Measurements from ENCODE around the gene PPP2R2B. TPM values are rescaled to one million over a fixed set of nuclear protein-coding genes. Genes with fewer than 3 reads are reported as not detected.

The PPP2R2B gene
- total RNA-seq, 1 donor from 2014 or later = 0.80 TPM

DNA sequence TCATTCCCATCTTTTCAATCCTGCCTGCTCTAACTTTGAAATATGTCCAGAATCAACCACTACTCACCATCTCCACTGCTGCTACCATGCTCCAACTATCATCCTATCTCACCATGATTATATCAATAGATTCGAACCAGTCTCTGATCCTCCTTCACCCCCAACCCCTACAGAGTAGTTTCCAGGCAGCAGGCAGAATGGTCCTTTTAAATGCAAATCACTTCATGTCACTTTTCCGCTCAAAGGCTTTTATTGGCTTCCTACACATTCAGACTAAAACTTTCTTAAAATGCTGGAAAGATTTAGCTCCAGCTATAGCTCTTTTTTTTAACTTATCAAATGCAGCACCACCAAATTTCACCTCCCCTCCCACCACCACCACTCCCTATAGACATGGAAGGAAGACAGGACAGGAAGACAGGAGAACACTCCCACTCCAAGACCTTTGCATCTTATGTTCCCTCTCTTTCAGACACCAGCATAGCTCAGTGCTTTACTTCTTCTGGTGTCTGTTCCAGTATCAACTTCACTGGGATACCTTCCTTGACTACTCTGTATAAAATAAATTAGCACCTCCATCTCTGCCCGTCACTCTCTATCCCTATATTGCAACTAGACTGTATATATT, 9.9 kb upstream of the PPP2R2B start:
- intact Hi-C loops (cut with micrococcal nuclease) = no loop called here

DNA sequence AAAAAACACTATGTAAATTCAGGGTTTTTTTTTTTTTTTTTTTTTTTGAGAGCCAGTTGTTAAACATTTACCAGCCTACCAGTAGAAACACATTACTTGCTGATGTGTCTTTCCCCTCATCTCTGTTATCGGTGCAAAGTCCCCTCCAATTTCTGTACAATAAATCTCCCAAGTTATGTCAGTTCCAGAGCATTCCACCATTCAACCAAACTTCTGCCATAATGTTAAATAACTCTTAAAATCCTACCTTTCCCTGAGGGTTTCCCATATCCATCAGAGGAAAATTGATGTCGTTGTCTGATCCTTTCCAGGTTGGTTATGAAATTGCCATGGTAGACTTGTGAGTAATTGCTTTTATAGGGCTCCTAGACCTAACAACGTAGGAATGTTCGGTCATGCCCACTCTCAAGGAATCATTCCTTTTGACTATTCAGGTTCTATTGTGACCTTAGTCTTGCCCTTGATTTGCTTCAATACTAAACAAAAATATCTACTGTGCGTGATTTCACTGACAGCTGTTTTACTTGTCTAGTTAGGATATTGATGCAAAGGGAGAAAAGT, 5.6 kb upstream of the PPP2R2B start:
- intact Hi-C loops (cut with micrococcal nuclease) = no loop called here

DNA sequence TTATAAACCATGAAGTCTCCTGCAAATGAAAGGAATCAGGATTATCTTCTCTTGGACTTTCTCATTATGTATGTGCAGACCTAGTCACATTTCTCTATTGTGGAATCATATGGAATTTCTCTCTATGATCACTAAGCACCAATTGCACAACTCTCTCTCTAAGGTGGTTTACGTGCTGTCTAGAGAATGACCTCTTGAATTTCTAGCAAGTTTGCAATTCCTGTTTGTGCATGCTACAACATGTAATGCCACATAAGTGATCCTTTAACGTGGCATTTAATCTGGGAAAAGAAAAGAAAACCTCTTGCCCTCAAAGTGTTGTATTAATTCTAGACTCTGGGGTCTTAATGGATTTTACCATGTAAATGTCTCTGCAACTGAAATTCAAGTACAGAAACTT, 5.0 kb upstream of the PPP2R2B start:
- intact Hi-C loops (cut with micrococcal nuclease) = no loop called here

DNA sequence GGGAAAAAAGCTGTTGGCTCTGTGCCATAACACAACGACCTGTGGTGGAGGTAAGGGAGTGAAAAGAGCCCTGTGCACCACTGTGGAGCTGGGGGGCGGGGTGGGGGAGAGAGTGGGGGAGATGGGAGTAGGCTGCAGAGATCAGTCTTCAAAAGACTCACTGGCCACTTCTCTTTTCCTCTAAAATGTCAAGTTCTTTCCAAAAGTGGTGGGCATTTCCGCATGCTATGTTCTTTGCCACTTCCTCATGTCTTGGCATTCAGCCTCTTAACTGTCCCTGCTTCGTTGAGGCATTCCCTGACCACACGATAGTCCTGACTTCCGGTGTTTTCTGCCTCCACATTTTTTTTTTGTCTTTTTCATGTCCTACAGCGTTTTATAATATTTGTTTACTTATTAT, 2.4 kb upstream of the PPP2R2B start:
- intact Hi-C loops (cut with micrococcal nuclease) = no loop called here

DNA sequence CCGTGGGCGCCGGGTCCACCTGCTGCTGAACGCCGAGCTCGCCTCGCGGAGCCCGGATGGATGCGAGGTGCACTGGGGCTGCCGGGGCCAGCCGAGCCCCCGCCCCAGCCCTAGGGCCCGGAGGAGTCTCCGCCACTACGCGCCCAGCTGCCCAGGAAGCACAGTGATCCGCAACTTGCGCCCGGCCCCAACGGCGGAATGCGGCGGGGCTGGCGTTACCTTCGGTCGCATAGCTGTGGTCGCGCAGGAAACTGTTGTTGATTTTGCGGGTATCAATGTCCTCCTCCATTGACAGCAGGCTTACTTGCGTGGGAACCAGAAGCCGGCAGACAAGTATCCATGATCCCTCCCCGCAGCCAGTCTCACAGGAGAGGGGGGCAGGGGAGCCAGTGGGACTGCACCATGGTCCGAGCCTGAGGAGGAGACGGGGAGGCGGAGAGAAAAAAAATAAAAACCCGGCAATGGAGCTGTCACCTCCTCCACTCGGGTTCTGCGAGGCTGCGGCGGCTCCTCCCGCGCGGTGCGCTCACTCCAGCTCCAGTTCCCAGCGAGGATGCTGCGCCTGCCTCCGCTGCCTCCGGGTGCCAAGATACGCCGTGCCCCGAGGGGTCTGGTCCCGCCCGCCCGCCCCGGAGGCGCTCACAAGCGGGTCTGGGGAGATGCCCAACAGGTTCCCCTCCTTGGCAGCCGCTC, 628 bp downstream of the PPP2R2B start:
- intact Hi-C loops (cut with micrococcal nuclease) = no loop called here

DNA sequence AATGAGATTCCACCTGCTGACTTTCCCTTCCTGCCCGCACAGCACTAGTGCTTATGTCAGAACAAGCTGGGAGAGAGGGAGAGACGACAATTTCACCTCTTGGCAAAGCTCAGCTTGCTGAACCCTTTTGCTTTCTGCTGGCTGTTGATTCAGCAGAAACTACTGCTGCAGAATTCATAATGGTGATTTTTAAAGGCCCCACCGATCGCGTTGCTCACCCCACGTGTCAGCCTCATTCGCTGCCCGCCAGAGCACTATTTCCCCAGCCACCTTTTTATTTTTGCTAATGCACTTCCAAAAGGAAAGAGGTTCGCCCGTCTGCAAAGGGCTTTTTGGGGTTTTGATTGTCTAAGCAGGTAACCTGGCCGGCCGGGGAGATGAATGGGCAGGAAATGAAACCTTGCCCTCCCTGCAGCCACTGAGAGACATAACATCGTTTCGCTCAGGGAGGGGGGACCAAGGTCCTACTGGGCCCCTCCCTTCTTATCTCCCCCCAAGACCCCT, 1.3 kb downstream of the PPP2R2B start:
- intact Hi-C loops (cut with micrococcal nuclease) = no loop called here

DNA sequence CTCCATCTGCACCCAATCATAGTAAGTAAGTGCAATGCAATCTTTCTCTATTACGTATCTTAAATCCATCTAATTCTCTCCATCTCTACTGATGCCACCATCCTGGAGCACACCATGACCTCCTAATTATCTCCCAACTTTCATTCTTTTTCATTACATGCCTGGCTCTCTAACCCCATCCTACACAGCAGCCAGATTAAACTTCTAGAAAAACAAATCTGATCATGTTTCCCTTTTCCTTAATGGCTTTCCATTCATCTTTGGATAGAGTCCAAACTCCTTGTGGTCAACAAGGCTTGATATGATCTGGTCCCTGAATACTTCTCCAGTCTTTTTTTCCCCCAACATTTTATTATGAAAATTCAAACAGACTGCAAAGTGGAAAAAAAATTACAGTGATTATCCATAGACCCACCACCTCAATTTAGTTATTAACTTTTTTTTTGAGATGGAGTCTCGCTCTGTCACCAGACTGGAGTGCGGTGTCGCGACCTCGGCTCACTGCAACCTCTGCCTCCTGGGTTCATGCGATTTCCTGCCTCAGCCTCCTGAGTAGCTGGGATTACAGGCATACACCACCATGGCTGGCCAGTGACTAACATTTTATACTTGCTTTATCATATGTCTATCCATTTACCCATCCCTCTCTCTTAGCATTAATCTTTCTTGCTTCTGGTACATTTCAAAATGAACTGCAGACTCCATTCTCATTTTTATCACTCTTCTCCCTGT, 5.2 kb downstream of the PPP2R2B start:
- intact Hi-C loops (cut with micrococcal nuclease) = no loop called here

DNA sequence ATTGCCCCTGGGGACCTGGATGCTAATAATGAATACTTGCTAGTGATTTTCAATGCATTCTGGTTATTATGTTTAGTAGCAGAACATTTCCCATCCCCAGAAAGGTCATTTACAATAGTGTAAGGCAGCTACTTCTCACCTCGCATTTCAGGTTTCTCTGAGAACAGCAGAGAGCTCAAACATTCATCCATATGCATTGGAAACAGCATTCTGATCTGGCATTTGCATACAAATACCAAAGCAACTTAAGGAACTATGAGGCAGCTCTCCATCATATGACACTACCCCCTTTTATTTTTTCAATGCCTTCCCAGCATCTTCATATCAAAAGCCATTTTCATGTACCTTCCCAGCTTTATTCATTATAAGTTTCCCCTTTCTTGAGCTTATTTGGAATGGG, 6.4 kb downstream of the PPP2R2B start:
- intact Hi-C loops (cut with micrococcal nuclease) = no loop called here

DNA sequence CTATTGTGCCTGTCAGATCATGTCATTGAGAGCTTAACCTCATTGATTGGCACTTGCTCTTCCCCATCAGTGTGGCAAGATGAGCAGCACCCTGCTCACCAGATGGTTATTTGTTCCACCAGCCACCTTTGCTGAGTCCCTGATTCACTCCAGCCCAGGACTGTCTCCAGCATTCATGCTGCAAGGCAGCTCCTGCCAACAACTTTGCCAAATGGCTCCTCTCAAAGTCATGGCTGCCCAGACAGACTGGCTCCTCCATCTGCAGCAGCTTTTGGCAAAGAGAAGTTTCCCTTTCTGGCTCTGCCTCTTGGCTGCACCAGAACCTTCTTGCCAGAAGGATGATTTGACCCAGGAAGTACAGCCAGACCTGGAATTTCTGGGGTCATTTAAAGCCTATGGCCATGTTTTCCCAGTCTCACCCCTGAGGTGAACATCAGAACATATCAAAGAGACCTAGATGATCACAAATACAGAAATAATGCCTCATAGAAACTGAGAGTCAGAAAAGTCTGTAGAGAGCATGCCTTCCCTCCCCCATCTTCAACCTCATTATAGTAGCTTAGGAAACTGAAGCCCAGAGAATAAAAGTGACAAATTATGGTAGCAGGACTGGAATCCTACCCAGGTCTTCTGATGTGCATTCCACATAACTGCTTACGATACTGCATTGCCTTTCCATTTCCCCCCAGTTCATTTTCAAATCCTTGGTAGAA, 10.4 kb downstream of the PPP2R2B start:
- intact Hi-C loops (cut with micrococcal nuclease) = no loop called here

DNA sequence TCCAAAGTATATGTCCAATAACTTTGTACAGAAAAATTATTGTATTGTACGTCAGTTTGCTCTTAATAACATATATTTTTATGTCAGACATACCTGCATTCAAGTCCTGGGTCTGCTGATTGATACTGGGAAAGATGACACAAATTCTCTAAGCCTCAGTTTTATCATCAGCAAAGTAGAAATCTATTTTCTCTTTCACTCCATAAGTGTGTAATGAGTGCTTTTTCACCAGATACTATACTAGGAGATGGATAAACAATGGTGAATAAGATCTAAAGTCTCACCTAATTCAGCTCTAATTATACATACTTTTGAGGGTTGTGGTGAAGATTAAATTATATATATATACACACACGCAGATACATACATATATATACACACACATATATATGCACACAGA, 12.3 kb downstream of the PPP2R2B start:
- intact Hi-C loops (cut with micrococcal nuclease) = no loop called here

DNA sequence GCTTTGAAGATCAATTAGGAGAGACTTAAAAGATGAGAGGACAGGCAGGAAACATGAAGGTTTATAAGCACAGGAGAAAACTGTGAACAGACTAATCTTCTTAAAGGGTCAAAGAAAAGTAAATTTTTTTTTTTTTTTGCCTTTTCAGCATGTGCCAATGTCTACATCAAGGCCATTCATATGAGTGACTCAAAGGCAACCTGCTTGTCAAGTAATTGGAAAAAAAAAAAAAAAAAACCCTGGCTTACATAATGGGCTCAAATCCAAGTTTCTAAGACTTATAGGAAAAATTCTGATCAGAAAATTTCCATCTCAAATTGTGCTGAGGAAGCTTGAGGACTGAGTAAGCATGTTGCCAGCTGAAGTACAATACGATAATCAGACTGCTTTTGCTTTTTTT, 15.9 kb downstream of the PPP2R2B start:
- intact Hi-C loops (cut with micrococcal nuclease) = no loop called here

DNA sequence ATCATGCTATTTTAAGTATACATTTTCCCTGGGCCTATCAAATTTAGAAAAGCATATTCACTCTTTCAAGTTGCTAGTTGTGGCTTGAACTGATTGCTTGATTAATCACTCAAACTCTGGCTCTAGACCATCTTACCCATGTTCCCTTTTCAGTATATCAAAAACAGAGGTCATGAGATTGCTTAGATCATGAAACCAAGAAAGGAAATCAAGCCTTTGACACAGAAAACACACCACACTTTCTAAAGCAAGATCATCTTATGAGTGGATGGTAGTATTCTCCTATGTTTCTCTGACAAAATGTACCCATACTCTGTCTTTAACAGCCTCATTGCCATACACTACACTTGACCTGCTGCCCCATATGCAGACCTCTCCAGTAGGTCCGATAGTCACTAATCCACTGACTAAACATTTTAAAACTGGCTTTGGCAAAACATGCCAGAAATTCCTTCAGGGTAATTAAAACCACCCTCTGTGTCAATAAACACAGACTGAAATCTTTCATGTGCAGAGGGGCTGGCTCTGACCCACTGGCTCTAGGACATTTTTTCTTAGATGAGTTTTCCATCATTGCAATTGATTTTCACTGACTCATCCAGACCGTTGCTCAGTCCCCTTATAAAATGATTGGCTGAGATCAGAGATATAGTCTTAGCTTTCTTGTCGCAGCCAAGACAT, 18.2 kb downstream of the PPP2R2B start:
- intact Hi-C loops (cut with micrococcal nuclease) = no loop called here

DNA sequence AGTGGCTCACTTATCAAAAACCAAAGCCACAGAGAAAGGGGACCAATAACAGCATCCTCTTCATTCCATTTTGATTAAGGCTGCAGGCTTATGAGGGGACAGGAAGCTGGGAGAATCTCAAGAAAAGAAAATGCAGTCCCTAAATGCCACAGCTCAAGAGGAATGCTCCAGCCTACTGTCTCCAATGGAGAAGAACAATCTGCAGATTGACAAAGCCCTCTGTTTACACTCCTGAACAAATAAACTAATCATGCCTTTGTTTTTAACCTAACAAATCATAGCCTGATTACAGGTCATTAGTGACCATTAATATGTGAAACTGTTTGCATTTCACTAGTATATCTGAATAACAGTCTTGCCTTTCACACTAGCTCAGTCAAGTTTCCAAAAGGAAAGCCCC, 26.5 kb downstream of the PPP2R2B start:
- intact Hi-C loops (cut with micrococcal nuclease) = no loop called here

DNA sequence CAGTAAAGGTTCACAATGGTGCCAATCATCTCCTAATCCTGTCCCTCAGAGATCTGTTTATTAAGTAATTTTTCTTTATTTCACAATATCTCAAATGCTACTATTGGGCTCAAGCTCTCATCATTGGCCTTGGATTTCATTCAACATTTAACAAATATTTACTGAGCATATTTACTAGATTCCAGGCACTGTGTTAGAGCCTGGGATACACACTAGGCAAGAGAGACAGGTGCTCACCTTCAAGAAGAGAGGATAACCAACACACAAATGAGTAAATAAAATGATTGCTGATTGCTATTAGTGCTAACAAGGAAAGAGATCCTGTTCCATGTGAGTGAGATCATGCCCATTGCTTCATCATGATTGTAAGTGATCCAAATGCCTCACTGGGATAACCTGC, 27.4 kb downstream of the PPP2R2B start:
- intact Hi-C loops (cut with micrococcal nuclease) = no loop called here

DNA sequence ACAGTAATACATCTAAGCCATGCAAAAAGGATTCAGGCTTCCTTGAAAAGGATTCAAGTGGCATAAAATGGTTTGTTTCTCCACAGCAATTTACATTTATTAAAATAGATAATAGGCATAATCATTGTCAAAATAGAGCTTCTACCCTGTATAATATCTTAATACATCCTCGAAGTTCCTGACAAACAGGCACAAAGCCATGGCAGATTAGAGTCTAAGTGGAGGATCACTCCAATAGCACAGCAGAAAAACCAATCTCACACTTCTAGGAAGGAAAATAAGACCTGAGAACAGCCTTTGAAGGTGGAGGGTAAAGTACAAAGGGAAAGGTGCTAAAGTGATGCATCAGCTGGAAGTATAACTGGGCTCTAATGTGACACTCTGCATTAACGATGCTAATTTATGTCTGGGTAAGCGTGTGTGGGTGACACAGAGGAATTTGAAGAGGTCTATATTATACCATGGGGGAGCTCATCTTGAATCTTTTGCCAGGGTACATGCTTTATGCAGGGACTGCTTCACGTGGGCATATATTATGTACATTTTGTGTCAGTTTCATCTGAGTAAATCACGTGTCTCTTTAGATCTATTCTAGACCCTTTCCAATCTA, 28.8 kb downstream of the PPP2R2B start:
- intact Hi-C loops (cut with micrococcal nuclease) = no loop called here

DNA sequence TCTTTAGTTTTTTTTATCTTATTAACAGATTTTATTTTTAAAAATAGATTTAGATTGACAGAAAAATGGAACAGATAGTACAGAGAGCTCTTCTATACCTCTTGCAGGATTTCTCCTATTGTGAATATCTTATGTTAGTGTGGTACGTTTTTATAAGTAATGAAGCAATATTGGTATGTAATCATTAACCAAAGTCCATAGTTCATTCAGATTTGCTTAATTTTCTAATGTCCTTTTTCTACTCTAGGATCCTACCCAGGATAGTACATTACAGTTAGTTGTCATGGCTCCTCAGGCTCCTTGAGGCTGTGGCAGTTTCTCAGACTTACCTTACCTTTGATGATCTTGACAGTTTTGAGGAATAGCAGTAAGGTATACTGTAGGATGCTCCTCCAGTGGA, 30.4 kb downstream of the PPP2R2B start:
- intact Hi-C loops (cut with micrococcal nuclease) = no loop called here

DNA sequence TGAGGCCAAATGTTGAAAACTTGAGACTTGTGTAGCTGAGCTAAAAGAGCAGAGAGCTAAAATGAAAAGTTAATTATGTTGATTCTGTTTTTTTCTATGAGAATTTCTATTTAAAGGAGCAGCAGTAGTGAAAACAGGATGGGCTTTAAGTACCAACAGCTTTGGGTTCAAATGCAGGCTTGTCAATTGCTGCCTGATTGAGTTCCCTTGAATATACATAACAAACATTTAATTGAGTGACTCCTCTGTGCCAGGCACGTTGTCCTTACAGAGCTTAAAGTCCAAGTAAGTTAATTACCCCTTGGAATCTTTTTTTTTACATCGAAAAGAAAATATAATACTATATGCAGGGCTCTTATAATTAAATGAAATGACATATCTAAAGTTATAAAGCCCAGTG, 38.5 kb downstream of the PPP2R2B start:
- intact Hi-C loops (cut with micrococcal nuclease) = no loop called here

DNA sequence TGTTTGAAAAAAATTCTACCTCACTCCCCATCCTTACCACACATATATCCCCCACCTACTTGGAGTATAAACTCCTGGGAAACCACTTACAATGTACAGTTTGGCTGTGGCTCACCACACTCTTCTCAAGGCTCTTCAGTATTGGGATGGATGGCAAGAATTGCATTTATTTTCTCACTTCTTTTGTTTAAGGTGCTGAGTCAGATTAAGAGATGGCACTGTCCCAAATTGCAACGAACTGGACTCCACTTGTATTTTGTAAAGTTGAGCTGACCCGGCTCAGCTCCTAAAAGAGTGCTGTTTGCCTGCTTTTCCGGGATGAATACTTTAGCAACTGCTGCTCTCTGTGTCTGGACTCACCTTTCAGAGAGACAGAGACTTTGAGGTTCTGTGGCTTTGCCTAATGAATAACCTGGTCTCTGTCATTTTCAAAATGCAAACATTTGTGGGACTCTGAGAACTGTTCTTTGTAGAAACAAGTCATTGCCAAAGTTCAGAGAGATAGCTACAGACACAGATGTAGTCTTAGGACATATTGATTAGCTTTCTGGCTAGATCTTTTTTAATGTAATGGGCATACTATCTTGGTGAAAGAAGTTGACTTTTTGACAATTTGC, 42.2 kb downstream of the PPP2R2B start:
- intact Hi-C loops (cut with micrococcal nuclease) = no loop called here

DNA sequence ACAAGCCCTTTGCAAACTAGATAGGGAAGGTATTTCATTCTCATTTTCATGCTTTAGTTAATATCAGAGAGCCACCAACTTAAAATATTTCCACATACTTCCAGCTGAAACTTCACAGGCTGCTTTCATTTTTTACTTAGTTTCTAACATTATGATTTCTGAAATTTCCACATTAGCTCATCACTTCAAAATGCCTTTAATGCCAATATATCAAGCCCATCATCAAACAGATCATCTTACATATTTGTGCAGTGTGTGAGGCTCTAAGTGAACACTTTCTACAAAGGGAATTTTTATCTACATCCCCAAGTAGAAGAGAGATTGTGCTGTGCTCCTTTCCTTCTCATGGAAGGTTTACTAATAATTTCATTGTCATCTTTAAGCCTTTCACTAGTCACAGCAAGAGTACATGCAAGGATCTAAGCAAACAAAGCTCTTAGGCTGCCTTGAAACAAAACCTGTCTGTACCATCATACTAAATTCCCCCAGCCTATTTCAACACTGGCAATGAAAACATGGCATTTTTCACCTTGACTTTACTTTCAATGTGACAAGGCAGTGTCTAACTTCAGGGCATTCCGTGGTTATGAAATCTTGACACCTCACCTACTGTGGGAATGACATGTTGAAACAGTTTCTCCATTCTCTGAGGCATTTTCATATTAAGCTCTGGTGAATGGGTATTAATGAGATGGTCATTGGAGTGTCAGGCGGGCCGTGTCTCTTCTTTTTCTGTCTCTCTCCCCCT, 45.4 kb downstream of the PPP2R2B start:
- intact Hi-C loops (cut with micrococcal nuclease) = no loop called here
